Kidney (tissue), 14 donors: ENCODE measurements around the gene TPK1. TPM values are rescaled to one million over a fixed set of nuclear protein-coding genes. Genes with fewer than 3 reads are reported as not detected.

Experiments used
- DNase-seq, 5 donors: peaks; one replicate each; pipeline ENCODE4 v3.0.0-alpha.2; 2013 to 2020
- FAIRE-seq: peaks from 2 replicates; lab custom pipeline; 2012; peaks lifted over from hg19 to GRCh38; lab: Jason Lieb, UNC
- H3K27ac ChIP-seq, 2 donors: one replicate each; pipeline ENCODE4 v1.7.0; 2013; ENCODE audit warnings: low read depth in 2 of 2, low read length in 2 of 2, inconsistent platforms in 1 of 2
- H3K27me3 ChIP-seq: one replicate; pipeline ENCODE4 v1.7.1; 2013; ENCODE audit warnings: low read length, inconsistent platforms; ENCODE audit not compliant: control insufficient read depth, insufficient read depth
- H3K36me3 ChIP-seq, 3 donors: one replicate each; pipeline versions ENCODE4 v1.7.0 to v1.7.1; 2013; ENCODE audit warnings: low read length in 3 of 3, control low read depth in 1 of 3, inconsistent platforms in 1 of 3; ENCODE audit not compliant: insufficient read depth in 3 of 3, control insufficient read depth in 2 of 3
- H3K4me1 ChIP-seq, 3 donors: one replicate each; pipeline versions ENCODE4 v1.7.0 to v1.7.1; 2013; ENCODE audit warnings: low read length in 3 of 3, inconsistent platforms in 1 of 3, low read depth in 1 of 3; ENCODE audit not compliant: control insufficient read depth in 2 of 3, insufficient read depth in 2 of 3
- H3K4me3 ChIP-seq, 3 donors: one replicate each; pipeline versions ENCODE4 v1.7.0 to v1.8.1; 2013; ENCODE audit warnings: low read length in 3 of 3, control low read depth in 1 of 3, inconsistent platforms in 1 of 3
- H3K9ac ChIP-seq, 3 donors: one replicate each; pipeline versions ENCODE4 v1.7.0 to v1.7.1; 2013; ENCODE audit warnings: low read length in 3 of 3, control low read depth in 1 of 3, inconsistent platforms in 1 of 3
- H3K9me3 ChIP-seq, 3 donors: one replicate each; pipeline versions ENCODE4 v1.7.0 to v1.7.1; 2013; ENCODE audit warnings: low read length in 3 of 3, control low read depth in 1 of 3, inconsistent platforms in 1 of 3; ENCODE audit not compliant: control insufficient read depth in 2 of 3, insufficient read depth in 1 of 3
- CTCF ChIP-seq: IDR thresholded peaks from 3 replicates; pipeline ENCODE4 v1.5.1; 2012; ENCODE audit warnings: mild to moderate bottlenecking, moderate library complexity, borderline replicate concordance; ENCODE audit not compliant: insufficient read depth; ENCODE audit errors: extremely low read depth
- intact Hi-C: fragments of 100-400 bp; cut with DNase I; formaldehyde crosslinking; loops from one replicate; pipeline ENCODE4 v1.11.1; 2022
- polyA plus RNA-seq: library from polyadenylated mRNA; stranded (reverse); fragments of 350-450 nt; fragmentation: Illumina TruSeq; extraction: RNeasy Lipid Tissue Mini Kit (QIAGEN cat#74804); gene quantifications from one replicate; pipeline ENCODE4 v1.2.3, GENCODE V29; 2014; ENCODE audit warnings: low read depth, low replicate concordance; ENCODE audit not compliant: insufficient read depth
- total RNA-seq: library from RNA; stranded (reverse); fragmentation: NEBNext Ultra II Directional; extraction: Animal tissue kit (Norgen Biotek cat#: 25700); gene quantifications from one replicate; pipeline ENCODE4 v1.2.1, GENCODE V29; 2021
- donor health status: control.
- donor health status: control.
- donor health status: control.
- donor health status: control.
- donor health status: control.
- donor health status: DM: yes; HTN: yes; CAD: no.
- donor health status: Normal renal cell carcinoma (clear cell type).

Gene TPK1
- total and polyA plus RNA-seq, 2 donors from 2014 or later: 5.3 to 15.5 TPM

GRCh38 chr7:144534655-144535395 lies 301.0 kb downstream of the TPK1 start:
- intact Hi-C loops: no loop called here
- Histone ChIP-seq H3K36me3 (no peaks in the 10 kb centered on the region), H3K27me3 (no peaks in the 10 kb centered on the region), H3K9ac (no peak overlapping the region), H3K27ac (no peak overlapping the region), H3K4me1 (peaks cover 0 to 3% (median 0%) of the 10 kb centered on the region in 3 donors), H3K4me3 (no peak overlapping the region), H3K9me3 (no peaks in the 10 kb centered on the region)
- DNase-seq (no peak), FAIRE-seq (no peak)
- no peak for TF ChIP-seq CTCF

- Histone ChIP-seq H3K27me3 (no peaks in the 10 kb centered on the region), H3K4me1 (peaks cover 0 to 3% (median 0%) of the 10 kb centered on the region in 3 donors), H3K36me3 (no peaks in the 10 kb centered on the region), H3K9me3 (no peaks in the 10 kb centered on the region), H3K4me3 (no peak overlapping the region), H3K27ac (no peak overlapping the region), H3K9ac (no peak overlapping the region)
- TF ChIP-seq CTCF: no peak
- DNase-seq (no peak), FAIRE-seq (no peak)
- intact Hi-C loops: no loop called here
Observed at GRCh38 chr7:144534196-144534595, 301.7 kb downstream of the TPK1 start.

- Histone ChIP-seq H3K4me1 (peaks cover 0 to 12% (median 0%) of the 10 kb centered on the region in 3 donors), H3K27me3 (no peaks in the 10 kb centered on the region), H3K9ac (no peak overlapping the region), H3K36me3 (no peaks in the 10 kb centered on the region), H3K27ac (no peak overlapping the region), H3K9me3 (no peaks in the 10 kb centered on the region), H3K4me3 (no peak overlapping the region)
- DNase-seq: no peak
- FAIRE-seq: no peak
- no peak for TF ChIP-seq CTCF
- intact Hi-C loops: no loop called here
Observed at GRCh38 chr7:144531181-144531580, 304.7 kb downstream of the TPK1 start.
